HG03135 (cell line): ENCODE data around the gene PRKCH.

Source experiments
- ATAC-seq: cut with Tn5 transposase; IDR thresholded peaks from one replicate; pipeline ENCODE4 v1.9.1; 2021; ENCODE audit warnings: mild to moderate bottlenecking, moderate library complexity; ENCODE audit not compliant: unreplicated experiment

The PRKCH gene

DNA sequence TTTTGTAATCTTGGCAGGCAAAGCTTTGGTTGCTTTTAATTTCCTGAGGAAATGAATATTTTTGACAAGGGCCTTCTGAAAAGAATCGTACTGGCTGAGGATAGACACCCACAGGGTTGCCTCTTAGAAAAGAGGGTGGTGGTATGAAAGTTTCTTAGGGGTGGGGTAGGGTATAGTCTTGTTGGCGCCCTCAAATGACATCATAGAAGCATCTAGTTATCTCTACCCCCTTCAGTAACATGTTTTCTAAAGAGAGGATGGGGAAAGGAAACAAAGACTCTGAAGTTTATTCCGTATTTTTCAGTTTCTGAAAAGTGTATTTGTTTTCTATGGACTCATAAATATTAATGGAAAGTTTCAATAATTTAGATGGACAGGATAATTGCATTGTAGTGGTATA, 13.7 kb downstream of the PRKCH start:
- no peak for ATAC-seq

DNA sequence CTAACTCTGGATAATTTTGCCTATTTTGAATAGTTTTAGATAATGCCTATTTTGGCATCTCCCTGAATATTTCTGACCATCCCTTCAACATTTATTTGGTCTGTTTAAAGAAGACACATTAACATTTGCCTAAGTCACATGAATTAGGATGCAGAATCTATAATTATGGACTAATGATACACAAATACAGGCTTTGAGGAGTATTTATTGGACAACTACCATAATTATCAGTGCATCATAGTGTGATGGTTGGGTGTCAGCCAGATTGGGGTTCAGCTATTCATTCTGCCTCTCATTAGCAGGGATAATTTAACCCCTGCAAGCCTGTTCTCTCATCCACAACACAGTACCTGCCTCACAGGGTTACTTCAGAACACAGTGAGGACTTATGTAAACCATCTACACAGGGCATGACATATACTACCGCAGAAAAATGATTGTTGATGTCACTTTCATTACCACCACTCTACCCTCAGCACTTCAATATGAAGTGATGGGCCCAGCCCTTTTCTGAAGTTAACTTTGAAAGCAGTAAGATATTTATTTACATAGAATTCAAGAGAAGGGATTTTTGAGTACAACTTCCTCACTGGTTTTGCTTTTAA, 14.4 kb downstream of the PRKCH start:
- no peak for ATAC-seq

DNA sequence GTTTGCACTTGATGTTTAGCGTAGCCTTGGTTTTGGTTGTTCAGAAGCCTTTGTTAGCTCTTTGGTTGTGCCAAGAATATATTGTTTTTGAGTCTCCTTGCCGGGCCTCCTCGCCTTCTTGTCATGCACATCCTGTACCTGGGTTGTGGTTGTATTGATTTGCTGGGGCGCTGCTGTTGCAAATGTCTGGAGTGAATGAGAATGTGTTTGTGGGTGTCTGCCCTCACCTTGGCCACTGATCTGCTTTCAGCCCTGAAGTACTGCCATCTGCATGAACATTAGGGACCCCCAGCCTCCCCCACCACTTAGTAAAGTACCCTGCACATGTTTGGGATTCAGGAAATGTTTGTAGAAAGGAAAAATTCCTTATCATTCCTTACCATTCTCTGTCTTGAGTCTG, 16.5 kb downstream of the PRKCH start:
- no peak for ATAC-seq

DNA sequence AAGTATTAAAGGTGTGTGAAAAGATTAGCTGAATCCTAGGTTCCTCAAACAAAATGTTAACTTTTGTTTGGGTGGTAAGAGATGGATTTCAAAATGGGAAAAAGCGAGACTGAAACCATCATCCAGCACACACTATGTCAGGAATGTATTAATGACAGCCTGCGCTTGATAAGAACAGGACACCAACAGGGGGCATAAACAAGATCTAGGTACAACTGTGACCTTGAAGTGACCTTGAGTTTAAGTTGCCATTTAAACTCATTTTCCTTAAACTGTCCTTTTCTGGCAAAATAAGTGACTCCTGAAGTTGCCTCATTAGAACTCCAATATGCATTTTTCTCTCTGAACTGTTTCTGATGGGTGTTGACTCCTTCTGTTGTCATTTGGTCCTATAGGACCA, 17.1 kb downstream of the PRKCH start:
- no peak for ATAC-seq

DNA sequence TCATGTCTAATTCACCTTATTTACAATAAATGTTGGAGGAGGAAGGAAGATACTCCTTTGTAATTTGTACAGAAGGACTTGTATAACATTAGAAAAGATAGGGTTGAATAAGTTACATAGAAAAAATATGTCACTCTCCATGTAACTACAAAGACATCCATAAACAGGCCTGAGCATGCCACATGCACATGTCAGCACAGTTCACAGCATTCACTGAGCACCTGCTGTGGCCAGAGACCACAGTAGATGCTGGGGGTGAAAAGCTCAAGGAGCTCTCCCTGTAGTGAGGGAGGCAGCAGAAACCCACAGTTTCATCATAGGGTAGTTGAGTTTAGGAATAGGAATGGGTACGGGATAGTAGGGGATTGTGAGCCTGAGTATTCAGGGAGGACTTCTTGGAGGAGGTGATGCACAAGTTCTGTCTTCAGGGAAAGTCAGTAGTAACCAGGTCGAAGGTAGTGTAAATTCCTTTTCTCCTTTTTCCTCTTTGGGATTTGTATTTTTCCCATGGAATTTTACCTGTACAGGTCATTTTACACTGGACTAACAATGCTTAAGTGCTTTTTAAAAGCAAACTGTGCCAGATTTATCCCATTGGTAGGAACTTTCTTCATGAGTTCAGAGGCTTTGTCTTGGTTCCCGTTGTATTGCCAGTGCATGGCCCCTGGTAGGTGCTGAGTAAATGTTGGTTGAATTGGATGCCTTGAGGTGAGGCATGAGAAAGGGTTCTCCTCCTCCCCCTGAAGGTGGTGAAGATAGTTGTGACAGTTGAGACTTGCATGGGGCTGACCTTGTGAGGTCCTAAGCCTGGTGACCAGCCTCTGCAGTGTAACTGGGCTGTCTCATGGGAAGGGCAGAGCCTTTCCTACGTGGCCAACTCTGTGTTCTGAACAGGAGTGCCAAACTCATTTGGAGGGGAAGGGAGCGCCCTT, 20.2 kb downstream of the PRKCH start:
- no peak for ATAC-seq

DNA sequence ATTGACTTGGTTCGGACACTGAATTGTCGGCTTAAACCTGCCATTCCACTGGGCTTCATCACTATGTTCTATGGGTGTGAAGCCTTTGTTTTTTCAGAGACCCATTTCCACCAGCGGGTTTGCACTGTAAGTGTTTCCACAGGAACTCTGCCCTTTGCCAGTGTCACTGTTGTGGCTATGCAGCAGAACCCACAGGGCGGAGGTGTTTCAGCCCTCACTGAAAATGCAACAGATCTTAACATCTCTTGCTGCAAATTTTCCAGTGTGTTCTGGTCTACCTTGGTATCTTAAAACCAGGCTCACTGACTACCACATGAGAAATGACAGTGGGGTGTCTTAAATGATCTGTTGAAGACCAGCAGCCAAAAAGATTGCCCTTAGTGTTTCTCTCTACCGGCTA, 21.1 kb downstream of the PRKCH start:
- no peak for ATAC-seq

DNA sequence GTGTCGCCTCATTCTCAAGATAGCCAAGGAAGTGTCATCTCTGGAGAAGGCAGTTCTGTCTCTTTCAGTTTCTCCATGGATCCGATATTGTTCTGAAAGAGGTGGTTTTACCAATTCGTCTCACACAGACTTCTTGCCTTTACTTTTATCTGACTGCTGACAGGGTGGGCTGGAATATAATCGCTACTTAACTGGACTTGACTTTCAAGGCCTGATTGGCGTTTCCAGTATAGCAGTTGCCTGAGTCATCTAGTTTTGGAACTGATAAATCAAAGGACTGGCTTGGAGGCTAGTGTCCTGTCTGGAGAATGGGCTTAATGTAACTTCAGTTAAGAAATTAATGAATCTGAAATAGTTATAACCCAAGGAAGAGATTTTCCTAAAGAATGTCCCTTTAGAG, 21.6 kb downstream of the PRKCH start:
- no peak for ATAC-seq

DNA sequence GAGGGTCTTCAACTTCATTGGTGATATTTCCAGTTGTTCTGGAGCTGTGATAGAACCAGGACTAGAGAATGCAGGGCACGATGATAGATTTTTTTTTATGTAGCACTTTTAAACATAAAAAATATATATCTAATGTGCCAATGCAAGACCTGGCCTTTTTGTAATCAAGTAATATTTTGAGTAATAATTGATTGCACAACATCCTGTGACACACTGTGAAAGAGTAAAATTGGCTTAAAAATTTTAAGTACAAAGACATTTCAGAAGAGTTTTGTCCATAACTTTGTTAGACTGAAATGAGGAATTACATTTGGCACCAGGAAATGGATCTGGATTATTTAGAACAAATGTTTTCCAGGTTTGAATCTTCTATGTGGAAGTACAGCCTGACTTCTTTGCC, 22.1 kb downstream of the PRKCH start:
- no peak for ATAC-seq

DNA sequence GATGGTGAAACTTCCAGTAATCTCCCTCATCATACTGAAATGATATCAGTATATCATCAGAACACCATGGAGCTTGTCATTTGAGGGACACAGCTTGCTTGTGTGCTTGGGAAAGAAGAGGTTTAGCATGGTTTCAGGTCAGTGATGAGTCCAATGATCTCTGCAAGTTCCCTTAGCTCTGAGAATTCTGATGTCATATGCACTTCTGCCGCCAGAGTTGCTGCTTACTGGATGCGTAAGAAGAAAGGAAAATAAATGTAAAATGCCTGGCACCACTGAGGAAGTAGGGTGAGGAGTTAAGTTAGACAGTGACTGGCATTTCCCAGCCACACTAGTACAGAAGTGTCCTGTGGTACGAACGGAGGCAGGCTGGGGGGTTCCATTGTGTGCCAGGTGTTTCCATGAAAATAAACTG, 22.6 kb downstream of the PRKCH start:
- no peak for ATAC-seq

DNA sequence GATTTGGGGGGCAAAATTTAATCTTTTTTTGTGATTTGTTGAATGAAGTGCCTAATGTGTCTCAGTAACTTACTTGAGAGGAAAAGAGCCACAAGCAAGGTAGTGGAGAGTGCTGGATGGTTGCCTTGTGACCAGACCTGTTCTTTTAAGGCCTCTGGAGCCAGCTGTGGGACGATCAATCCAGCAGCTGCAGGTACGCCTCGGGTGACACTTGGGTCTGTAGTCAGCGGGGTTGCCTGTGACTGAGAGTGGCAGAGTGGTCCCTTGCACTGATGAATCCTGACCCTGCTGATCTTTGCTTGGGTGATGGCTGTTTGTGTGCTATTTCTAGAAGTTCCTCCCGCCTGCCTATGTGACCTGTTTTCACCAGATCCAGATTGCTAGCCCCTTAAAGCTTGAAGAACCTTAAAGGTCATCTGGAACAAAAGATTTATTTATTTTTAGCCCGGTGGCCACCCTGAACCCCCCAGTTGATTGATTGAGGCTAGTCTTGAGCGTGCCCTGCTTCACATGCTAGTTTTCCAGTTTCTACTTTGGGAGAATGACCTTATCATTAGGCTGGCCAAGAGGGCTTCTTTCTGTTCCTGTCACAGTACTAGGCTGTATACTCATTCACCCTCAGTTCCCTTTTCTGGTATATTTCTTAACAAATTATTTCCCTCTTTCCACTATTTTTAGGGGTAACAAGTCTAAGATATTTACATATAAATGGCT, 23.2 kb downstream of the PRKCH start:
- no peak for ATAC-seq

DNA sequence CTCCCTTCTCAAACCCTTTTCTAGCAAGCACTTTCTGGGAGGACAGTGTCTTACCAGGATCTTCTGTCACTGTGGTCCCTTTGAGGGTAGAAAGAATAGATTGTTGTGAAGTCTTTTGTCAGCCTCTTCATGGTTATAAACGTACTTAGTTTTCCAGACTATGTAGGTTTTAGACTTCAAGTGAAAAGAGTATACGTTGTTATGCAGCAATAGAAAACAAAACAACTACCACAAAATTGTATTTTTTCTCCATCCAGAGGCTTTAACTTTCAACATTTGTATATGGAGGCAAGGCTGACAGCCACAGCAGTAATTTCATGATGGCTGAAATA, 23.7 kb downstream of the PRKCH start:
- no peak for ATAC-seq

DNA sequence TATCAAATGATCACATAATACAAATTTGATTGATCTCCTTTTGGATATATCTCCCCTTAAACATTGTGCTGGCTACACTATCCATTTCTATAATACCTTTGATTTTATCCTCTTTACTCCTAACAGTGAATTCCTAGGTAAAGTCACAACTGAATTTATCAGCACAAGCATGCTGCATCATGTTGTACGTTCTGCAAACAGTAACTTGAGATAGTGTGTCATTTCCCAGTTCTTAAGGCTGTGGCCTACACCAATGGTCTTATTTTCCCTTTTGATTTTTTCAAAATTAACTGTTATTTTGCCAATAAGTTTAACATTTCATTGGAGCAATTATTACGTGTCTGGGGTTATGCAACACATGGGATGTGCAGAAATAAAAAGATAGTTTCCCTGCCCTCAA, 24.8 kb downstream of the PRKCH start:
- no peak for ATAC-seq

DNA sequence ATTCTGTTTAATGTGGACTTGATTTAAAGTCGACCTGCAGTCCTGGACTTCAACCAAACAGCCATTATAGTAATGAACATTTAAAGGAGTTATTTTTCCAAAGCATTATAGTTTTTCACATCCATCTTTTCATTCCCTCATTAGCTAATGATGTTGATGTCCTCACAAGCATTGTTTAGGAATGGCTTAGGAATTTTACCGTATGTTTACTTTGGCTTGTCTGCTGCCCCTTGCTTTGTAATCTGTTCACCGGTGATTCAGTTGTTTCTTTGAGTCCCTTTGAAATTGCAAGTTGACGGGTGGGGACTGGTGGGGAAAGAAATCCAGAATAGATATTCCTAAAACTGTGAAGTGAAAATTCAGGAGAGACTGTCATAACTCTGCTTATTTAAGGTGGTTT, 25.4 kb downstream of the PRKCH start:
- no peak for ATAC-seq

DNA sequence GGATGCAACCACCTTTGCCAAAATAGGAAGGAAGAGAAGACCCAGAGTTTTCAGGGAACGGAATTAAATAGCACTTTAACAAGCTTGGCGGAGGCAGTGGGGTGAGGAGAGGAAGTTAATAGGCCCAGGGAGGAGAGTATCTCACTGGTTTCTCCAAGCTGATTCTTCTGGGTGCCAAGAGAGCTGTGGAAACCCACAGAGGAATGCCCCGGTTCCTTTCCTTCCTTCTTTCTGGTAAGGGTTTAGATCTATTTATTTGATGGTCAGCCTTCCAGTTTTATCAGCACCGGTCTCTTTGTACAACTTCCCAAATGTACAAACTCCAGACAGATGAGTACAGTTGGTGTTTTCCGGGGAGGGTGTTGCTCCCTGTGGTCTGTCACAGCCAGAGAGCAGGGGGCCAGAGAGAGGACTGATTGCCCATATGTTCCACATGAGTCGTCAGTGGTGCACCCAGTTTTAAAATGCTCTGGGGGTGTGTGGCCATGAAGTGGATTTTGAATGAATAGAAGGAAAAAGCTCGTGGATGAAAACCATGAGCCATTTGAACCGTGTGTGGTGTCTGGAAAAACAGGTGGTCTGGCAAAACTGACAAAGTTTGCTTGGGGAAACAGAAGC, 26.6 kb downstream of the PRKCH start:
- no peak for ATAC-seq

DNA sequence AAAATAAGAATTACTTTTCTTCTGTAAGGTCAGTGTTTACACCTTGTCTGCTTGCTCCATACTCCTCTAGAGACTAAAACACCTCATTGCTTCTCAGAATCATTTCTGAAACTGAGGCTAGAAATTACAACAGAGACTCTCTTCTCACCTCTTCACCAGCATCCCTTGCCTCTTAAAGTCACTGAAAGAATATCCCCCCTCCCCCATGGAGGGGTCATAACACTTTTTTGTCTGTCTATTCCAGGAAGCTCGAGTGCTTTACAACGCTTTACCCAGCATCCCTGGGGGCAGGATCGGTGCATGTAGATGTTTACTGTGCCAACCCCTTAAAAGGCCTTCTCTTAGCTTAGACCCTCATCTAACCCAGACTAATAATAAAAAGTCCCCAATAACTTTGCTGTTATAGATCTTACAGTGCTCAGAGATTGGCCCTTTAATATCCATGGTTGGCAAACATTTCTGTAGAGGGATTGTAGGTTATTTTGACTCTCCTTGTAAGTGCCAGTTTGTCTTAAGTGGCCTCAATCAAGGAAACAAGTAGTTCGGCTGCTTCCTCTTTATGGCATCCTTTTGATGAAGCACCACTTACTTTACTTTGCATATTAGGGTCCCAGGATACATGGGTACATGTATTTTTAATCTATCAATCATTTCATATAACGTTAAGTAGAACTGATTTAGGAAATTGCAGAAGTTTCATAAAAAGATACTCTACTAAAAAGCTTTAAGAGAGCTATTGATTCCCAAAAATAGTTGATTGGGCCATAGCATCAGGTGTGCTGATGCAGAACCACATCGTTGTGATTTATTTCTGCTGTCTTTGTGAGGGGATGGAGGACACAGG, 29.3 kb downstream of the PRKCH start:
- ATAC-seq, result no peak

DNA sequence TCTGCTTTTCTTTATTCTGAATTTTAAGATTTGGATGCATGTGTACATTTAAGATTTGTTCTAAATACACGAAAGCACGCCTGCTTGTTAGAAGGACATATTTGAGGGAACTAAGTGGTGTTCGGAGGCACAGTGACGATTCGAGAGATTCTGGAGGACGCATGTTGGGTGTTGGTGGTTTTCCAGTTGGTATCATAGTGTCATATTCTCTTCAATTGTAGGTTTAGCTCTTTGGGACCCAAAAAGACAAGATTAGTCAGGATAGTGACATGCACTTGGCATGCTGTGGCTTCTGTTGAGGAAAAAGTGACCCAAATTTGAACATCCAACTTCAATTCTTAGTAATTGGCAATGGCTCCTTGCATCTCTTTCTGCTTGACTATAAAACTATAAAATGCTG, 30.1 kb downstream of the PRKCH start:
- ATAC-seq, result no peak

DNA sequence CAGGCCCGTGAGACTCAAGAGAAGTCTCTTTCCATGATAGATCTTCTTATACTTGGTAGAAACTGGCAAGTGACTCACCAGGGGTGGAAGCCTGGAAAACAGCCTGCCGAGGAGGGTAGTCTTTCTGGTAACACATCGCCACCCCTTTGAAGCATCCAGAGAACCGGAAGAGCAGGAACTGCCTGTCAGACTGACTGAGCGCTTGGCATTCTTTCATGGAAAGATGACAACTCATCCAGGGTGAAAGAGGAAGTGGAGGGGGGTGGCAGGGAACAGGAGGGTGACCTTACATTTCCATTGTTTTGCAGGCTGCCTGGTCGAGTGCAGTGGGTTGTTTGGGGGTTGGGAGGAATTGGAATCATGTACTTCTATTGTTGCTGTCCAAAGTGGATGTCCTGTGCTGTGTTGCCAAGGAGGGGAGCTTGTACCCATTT, 34.5 kb downstream of the PRKCH start:
- ATAC-seq, result no peak

DNA sequence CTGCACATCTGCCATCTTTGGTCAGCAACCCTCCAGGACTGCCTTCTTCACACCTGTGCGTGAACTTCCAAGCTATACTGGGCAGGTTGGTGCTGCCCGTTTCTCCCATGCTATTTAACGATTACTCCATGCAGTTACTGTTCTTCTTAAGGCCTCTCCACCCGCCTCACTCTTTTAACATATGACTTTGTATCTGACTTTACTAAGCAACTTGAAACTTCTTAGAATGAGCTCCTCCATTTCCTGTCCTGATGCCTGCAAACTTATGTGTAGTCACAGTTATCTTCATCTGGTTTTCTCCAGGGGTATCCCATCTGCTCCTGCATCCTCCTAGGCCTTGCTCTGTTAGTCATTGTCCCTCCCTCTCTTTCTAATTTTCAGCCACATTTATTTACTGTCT, 35.7 kb downstream of the PRKCH start:
- no peak for ATAC-seq

DNA sequence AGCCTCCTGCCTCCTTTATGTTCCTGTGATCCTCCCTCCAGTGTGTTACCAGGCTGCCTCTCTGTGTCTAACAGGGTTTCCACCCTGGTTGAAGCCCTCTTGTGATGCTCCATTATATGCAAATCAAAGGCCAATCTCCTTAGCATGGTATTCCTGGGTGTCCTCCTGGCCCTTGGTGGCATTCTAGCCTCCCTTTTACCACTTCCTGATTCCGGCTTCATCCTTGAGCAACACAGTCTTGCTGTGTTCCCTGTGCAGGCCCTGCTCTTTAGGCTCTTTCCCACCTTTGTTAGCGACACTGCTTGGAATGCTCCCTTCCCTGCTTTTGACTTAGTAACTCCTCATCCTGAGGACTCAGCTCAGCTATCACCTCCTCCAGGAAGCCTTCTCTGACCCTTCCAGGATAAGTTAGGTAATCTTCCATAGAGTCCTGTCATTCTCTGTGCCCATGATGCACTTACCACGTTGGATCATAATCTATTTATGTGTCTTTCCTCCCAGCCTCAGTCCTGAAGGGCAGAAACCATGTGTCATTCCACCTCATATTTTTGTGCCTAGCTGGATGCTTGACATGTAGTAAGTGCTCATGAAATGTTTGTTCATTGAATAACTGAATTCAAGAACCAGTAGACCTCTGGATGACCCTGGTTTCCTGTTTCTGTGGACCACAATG, 37.3 kb downstream of the PRKCH start:
- ATAC-seq, result no peak
